Measurements from ENCODE around the gene VEGFA.

VEGFA gene

DNA sequence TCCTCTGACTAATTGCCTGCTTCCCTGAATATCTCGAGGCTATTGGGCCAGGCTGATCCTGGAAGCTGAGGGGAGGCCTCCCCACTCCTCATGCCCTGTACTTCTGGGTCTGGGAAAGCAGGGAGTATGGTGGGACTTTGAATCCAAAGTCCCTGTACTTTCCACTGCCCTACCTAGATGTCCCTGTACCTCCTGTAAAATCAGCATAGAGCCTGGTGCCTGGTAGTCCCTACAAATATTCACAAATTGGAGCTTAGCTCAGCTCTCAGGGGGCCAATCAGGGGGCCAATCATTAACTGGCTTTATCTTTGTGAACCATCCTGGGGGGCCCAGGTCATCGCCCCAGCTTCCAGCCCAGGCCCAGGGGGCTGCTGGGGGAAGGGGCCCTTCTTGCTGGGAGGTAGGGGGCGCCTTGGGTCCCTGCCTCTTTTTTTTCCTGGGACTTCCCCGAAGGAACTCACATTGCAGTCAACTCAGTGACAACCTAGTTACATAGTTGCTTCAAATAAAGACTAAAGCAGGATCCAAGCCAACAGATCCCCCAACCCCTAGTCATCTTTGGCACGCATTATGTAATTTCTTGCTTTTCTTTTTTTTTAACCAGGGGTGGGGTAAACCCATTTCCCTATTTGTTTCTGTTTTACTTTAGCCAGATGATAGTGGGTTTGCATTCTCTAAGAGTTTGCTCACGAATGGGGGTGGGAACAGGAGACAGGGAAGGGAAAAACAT lies 6.9 kb upstream of the VEGFA start:
- FAIRE-seq (no peak), DNase-seq (ENCODE audit: insufficient read length, low spot score) (no peak)
- TF ChIP-seq POLR2A (IDR thresholded peaks at IDR 0.05; ENCODE audit: low read depth, low read length): no peak
- TF ChIP-seq SPI1 (IDR thresholded peaks at IDR 0.05; ENCODE audit: low read depth, low read length): peak; percentile 42; the same call in 1 of the 2 replicates
- TF ChIP-seq TAF1 (IDR thresholded peaks at IDR 0.05; ENCODE audit: low read depth, low read length): no peak
- TF ChIP-seq PAX5 (IDR thresholded peaks at IDR 0.05; ENCODE audit: insufficient read depth, low read length, severe bottlenecking): no peak

GRCh38 chr6:43763812-43764522 lies 6.0 kb upstream of the VEGFA start:
- no peak for TF ChIP-seq PAX5 (IDR thresholded peaks at IDR 0.05; ENCODE audit: insufficient read depth, low read length, severe bottlenecking)
- no peak for TF ChIP-seq TAF1 (IDR thresholded peaks at IDR 0.05; ENCODE audit: low read depth, low read length)
- no peak for TF ChIP-seq SPI1 (IDR thresholded peaks at IDR 0.05; ENCODE audit: low read depth, low read length)
- TF ChIP-seq POLR2A (IDR thresholded peaks at IDR 0.05; ENCODE audit: low read depth, low read length): no peak
- no peak for TF ChIP-seq POU2F2 (IDR thresholded peaks at IDR 0.05; ENCODE audit: low read depth, low read length)
- TF ChIP-seq POLR2AphosphoS5 (IDR thresholded peaks at IDR 0.05; ENCODE audit: low read depth, low read length): no peak

DNA sequence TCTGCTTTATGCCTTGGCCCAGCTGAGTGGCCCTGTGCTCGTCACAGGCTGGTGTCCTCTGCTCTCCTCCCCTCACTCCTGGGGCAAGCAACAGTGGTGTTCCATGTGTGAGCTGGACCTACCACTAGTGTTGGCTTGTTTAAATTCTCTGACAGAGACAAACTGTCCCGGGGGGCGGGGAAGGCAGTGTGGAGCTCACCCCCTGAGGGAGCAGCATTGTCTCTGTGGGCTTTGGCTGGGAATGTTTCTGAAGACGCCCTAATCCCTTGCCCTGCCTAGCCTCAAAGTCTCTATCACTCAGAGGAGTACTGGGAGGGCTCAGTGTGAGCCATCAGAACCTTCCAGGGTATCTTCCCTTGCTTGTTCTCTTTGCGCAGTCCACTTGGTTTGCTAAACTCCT lies 5.2 kb upstream of the VEGFA start:
- DNase-seq (ENCODE audit: insufficient read length, low spot score): no peak
- FAIRE-seq: no peak
- TF ChIP-seq TAF1 (IDR thresholded peaks at IDR 0.05; ENCODE audit: low read depth, low read length): no peak
- TF ChIP-seq POU2F2 (IDR thresholded peaks at IDR 0.05; ENCODE audit: low read depth, low read length): no peak
- TF ChIP-seq POLR2A (IDR thresholded peaks at IDR 0.05; ENCODE audit: low read depth, low read length): no peak
- TF ChIP-seq PAX5 (IDR thresholded peaks at IDR 0.05; ENCODE audit: insufficient read depth, low read length, severe bottlenecking): no peak
- no peak for TF ChIP-seq SPI1 (IDR thresholded peaks at IDR 0.05; ENCODE audit: low read depth, low read length)
- no peak for TF ChIP-seq POLR2AphosphoS5 (IDR thresholded peaks at IDR 0.05; ENCODE audit: low read depth, low read length)

More at GRCh38 chr6:43763812-43764522, 6.0 kb upstream of the VEGFA start:
- FAIRE-seq (no peak), DNase-seq (ENCODE audit: insufficient read length, low spot score) (no peak)

- no peak for DNase-seq (ENCODE audit: insufficient read length, low spot score)
- FAIRE-seq: no peak
- TF ChIP-seq POLR2A (IDR thresholded peaks at IDR 0.05; ENCODE audit: low read depth, low read length) (no peak), PAX5 (IDR thresholded peaks at IDR 0.05; ENCODE audit: insufficient read depth, low read length, severe bottlenecking) (no peak), POLR2AphosphoS5 (IDR thresholded peaks at IDR 0.05; ENCODE audit: low read depth, low read length) (no peak)
These were observed 4.1 kb upstream of the VEGFA start for GRCh38 chr6:43765776-43766499.

GRCh38 chr6:43766500-43766853 lies 3.5 kb upstream of the VEGFA start:
- FAIRE-seq: no peak
- TF ChIP-seq POLR2A (IDR thresholded peaks at IDR 0.05; ENCODE audit: low read depth, low read length): no peak
- no peak for TF ChIP-seq SPI1 (IDR thresholded peaks at IDR 0.05; ENCODE audit: low read depth, low read length)
- no peak for TF ChIP-seq PAX5 (IDR thresholded peaks at IDR 0.05; ENCODE audit: insufficient read depth, low read length, severe bottlenecking)
- TF ChIP-seq TAF1 (IDR thresholded peaks at IDR 0.05; ENCODE audit: low read depth, low read length): no peak
- TF ChIP-seq POLR2AphosphoS5 (IDR thresholded peaks at IDR 0.05; ENCODE audit: low read depth, low read length): no peak
- no peak for TF ChIP-seq POU2F2 (IDR thresholded peaks at IDR 0.05; ENCODE audit: low read depth, low read length)

GRCh38 chr6:43766964-43767461 lies 3.0 kb upstream of the VEGFA start:
- TF ChIP-seq TAF1 (IDR thresholded peaks at IDR 0.05; ENCODE audit: low read depth, low read length) (no peak), POU2F2 (IDR thresholded peaks at IDR 0.05; ENCODE audit: low read depth, low read length) (no peak), POLR2A (IDR thresholded peaks at IDR 0.05; ENCODE audit: low read depth, low read length) (no peak), PAX5 (IDR thresholded peaks at IDR 0.05; ENCODE audit: insufficient read depth, low read length, severe bottlenecking) (no peak), SPI1 (IDR thresholded peaks at IDR 0.05; ENCODE audit: low read depth, low read length) (no peak), POLR2AphosphoS5 (IDR thresholded peaks at IDR 0.05; ENCODE audit: low read depth, low read length) (no peak)
- DNase-seq (ENCODE audit: insufficient read length, low spot score) (no peak), FAIRE-seq (no peak)

More at GRCh38 chr6:43766500-43766853, 3.5 kb upstream of the VEGFA start:
- DNase-seq (ENCODE audit: insufficient read length, low spot score): no peak

GRCh38 chr6:43767553-43768505 lies 2.2 kb upstream of the VEGFA start:
- TF ChIP-seq POLR2A (IDR thresholded peaks at IDR 0.05; ENCODE audit: low read depth, low read length) (no peak), PAX5 (IDR thresholded peaks at IDR 0.05; ENCODE audit: insufficient read depth, low read length, severe bottlenecking) (no peak), POLR2AphosphoS5 (IDR thresholded peaks at IDR 0.05; ENCODE audit: low read depth, low read length) (no peak), SPI1 (IDR thresholded peaks at IDR 0.05; ENCODE audit: low read depth, low read length) (no peak), POU2F2 (IDR thresholded peaks at IDR 0.05; ENCODE audit: low read depth, low read length) (no peak)
- no peak for DNase-seq (ENCODE audit: insufficient read length, low spot score)
- no peak for FAIRE-seq

- TF ChIP-seq POU2F2 (IDR thresholded peaks at IDR 0.05; ENCODE audit: low read depth, low read length): no peak
- TF ChIP-seq POLR2A (IDR thresholded peaks at IDR 0.05; ENCODE audit: low read depth, low read length): no peak
- TF ChIP-seq SPI1 (IDR thresholded peaks at IDR 0.05; ENCODE audit: low read depth, low read length): no peak
- TF ChIP-seq POLR2AphosphoS5 (IDR thresholded peaks at IDR 0.05; ENCODE audit: low read depth, low read length): no peak
- no peak for TF ChIP-seq TAF1 (IDR thresholded peaks at IDR 0.05; ENCODE audit: low read depth, low read length)
- no peak for TF ChIP-seq PAX5 (IDR thresholded peaks at IDR 0.05; ENCODE audit: insufficient read depth, low read length, severe bottlenecking)
- FAIRE-seq (no peak), DNase-seq (ENCODE audit: insufficient read length, low spot score) (no peak)
These were observed 1.5 kb upstream of the VEGFA start for GRCh38 chr6:43768506-43768860.

All from GM12891 (cell line).